Measurements from ENCODE around the gene RAB3IL1. TPM values are rescaled to one million over a fixed set of nuclear protein-coding genes. Genes with fewer than 3 reads are reported as not detected.

RAB3IL1 gene
- total RNA-seq, 1 experiment from 2014 or later, result 18.1 TPM

DNA sequence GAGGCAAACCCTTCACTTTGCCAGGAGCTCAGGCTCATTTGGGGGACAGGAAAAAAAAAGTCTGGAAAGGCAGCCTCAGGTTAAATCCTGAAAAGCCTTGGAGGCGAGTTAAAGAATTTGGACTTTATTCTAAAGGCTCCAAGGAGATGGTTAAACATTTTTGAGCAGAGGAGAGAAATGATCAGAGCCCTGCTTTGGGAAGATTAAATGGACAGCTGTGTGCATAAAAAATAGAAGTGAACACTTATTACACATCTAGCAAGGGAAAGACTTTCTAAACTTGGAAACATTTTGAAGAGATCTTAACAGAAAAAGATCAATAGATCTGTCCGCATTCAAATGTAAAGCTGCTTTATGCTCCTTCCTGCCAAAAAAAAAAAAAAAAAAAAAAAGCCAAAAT, 8.4 kb upstream of the RAB3IL1 start:
- intact Hi-C loops (cut with micrococcal nuclease), result no loop called here
- Histone ChIP-seq H3K79me2 (ENCODE audit: insufficient read depth, low read length) (no peaks in the 10 kb centered on the region), H4K20me1 (ENCODE audit: insufficient read depth) (no peaks in the 10 kb centered on the region), H2AFZ (ENCODE audit: low read depth, low read length, poor library complexity, severe bottlenecking) (no peak overlapping the region), H3K9me3 (ENCODE audit: control insufficient read depth in 1 of 2, insufficient read depth in 1 of 2, low read depth in 1 of 2, low read length in 2 of 2) (no peaks in the 10 kb centered on the region), H3K9me2 (ENCODE audit: insufficient read depth) (no peaks in the 10 kb centered on the region), H3K4me2 (ENCODE audit: low read length) (no peak overlapping the region), H3K9ac (ENCODE audit: low read length) (no peak overlapping the region), H3K4me1 (ENCODE audit: control insufficient read depth in 1 of 2, insufficient read depth in 2 of 2, low read length in 2 of 2) (no peaks in the 10 kb centered on the region), H3K36me3 (ENCODE audit: control insufficient read depth in 1 of 2, insufficient read depth in 2 of 2, low read length in 2 of 2) (no peaks in the 10 kb centered on the region), H3K4me3 (replicated peaks in 1 of 2; ENCODE audit: low read depth in 1 of 2, low read length in 2 of 2) (no peak overlapping the region), H3K27ac (ENCODE audit: low read depth, low read length) (no peak overlapping the region), H3K27me3 (ENCODE audit: insufficient read depth, low read length) (no peaks in the 10 kb centered on the region)
- no peak for TF ChIP-seq EZH2 (IDR thresholded peaks at IDR 0.05)
- no peak for TF ChIP-seq EZH2phosphoT487 (IDR thresholded peaks at IDR 0.05; ENCODE audit: borderline replicate concordance)
- TF ChIP-seq SP1 (IDR thresholded peaks at IDR 0.05; ENCODE audit: low read depth), result no peak
- TF ChIP-seq FOSL1 (IDR thresholded peaks at IDR 0.05; ENCODE audit: low read depth), result no peak
- no peak for TF ChIP-seq POLR2A (IDR thresholded peaks at IDR 0.05; ENCODE audit: borderline replicate concordance, extremely low read depth, insufficient read depth, insufficient read length)
- no peak for TF ChIP-seq ZFX (IDR thresholded peaks at IDR 0.05)
- DNase-seq (ENCODE audit: low read depth, low spot score) (no peak), ATAC-seq (no peak)
- ChIA-PET POLR2A (no interaction called here), RAD21 (ENCODE audit: low non-redundant PET in 1 of 2, low total read pairs in 2 of 2, uncharacterized antibody in 2 of 2, unreplicated experiment in 2 of 2) (no interaction called here), CTCF (interaction anchor here (0.7 kb wide), 1 partner anchor 128 kb away, joined by 3 read pairs; no protein-coding TSS in a partner anchor)
- BruUV-seq (replicated peaks), result no TSS peak

DNA sequence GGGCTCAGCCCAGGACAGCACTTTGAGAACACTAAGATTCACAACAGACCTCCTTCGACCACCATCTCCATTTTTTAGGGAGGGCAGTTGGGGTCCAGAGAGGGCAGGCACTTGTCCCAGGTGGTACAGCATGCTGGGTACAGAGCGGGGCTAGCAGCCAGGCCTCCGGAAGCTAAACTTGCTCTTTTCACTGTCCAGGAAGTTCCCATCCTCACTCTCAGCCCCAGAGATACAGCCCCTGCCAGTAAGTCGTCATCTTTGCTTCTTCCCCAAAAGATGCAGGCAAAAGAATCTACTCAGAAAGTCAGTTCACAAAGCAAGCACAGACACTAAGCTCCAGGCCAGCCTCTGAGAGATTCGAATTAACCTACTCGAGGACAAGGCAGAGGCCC, 6.7 kb upstream of the RAB3IL1 start:
- no TSS peak for BruUV-seq (replicated peaks)
- Histone ChIP-seq H2AFZ (ENCODE audit: low read depth, low read length, poor library complexity, severe bottlenecking) (no peak overlapping the region), H3K9ac (ENCODE audit: low read length) (no peak overlapping the region), H3K4me3 (replicated peaks in 1 of 2; ENCODE audit: low read depth in 1 of 2, low read length in 2 of 2) (no peak overlapping the region), H3K9me2 (ENCODE audit: insufficient read depth) (no peaks in the 10 kb centered on the region), H3K4me2 (ENCODE audit: low read length) (no peak overlapping the region), H3K27me3 (ENCODE audit: insufficient read depth, low read length) (no peaks in the 10 kb centered on the region), H3K79me2 (ENCODE audit: insufficient read depth, low read length) (no peaks in the 10 kb centered on the region), H3K36me3 (ENCODE audit: control insufficient read depth in 1 of 2, insufficient read depth in 2 of 2, low read length in 2 of 2) (no peaks in the 10 kb centered on the region), H3K9me3 (ENCODE audit: control insufficient read depth in 1 of 2, insufficient read depth in 1 of 2, low read depth in 1 of 2, low read length in 2 of 2) (no peaks in the 10 kb centered on the region), H3K27ac (ENCODE audit: low read depth, low read length) (no peak overlapping the region), H4K20me1 (ENCODE audit: insufficient read depth) (no peaks in the 10 kb centered on the region), H3K4me1 (ENCODE audit: control insufficient read depth in 1 of 2, insufficient read depth in 2 of 2, low read length in 2 of 2) (no peaks in the 10 kb centered on the region; a peak in 1 of 4 replicates)
- POLR2A ChIA-PET, result no interaction called here
- DNase-seq (ENCODE audit: low read depth, low spot score) (no peak), ATAC-seq (no peak)
- intact Hi-C loops (cut with micrococcal nuclease), result no loop called here
- CTCF ChIA-PET, result interaction anchor here (1.2 kb wide), 1 partner anchor 25 kb away, joined by 3 read pairs; no protein-coding TSS in a partner anchor
- RAD21 ChIA-PET (ENCODE audit: low non-redundant PET in 1 of 2, low total read pairs in 2 of 2, uncharacterized antibody in 2 of 2, unreplicated experiment in 2 of 2), result no interaction called here
- TF ChIP-seq ZFX (IDR thresholded peaks at IDR 0.05), result no peak
- TF ChIP-seq RAD21 (IDR thresholded peaks at IDR 0.05; ENCODE audit: low read depth), result no peak
- no peak for TF ChIP-seq POLR2A (IDR thresholded peaks at IDR 0.05; ENCODE audit: borderline replicate concordance, extremely low read depth, insufficient read depth, insufficient read length)
- no peak for TF ChIP-seq SP1 (IDR thresholded peaks at IDR 0.05; ENCODE audit: low read depth)
- TF ChIP-seq ELF1 (IDR thresholded peaks at IDR 0.05; ENCODE audit: borderline replicate concordance, low read depth), result no peak
- TF ChIP-seq, protein P1, sequence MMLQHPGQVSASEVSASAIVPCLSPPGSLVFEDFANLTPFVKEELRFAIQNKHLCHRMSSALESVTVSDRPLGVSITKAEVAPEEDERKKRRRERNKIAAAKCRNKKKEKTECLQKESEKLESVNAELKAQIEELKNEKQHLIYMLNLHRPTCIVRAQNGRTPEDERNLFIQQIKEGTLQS (IDR thresholded peaks at IDR 0.05), result no peak
- TF ChIP-seq CBX3 (IDR thresholded peaks at IDR 0.05; ENCODE audit: low read depth), result no peak
- TF ChIP-seq FOSL1 (IDR thresholded peaks at IDR 0.05; ENCODE audit: low read depth), result no peak
- TF ChIP-seq, protein P2, sequence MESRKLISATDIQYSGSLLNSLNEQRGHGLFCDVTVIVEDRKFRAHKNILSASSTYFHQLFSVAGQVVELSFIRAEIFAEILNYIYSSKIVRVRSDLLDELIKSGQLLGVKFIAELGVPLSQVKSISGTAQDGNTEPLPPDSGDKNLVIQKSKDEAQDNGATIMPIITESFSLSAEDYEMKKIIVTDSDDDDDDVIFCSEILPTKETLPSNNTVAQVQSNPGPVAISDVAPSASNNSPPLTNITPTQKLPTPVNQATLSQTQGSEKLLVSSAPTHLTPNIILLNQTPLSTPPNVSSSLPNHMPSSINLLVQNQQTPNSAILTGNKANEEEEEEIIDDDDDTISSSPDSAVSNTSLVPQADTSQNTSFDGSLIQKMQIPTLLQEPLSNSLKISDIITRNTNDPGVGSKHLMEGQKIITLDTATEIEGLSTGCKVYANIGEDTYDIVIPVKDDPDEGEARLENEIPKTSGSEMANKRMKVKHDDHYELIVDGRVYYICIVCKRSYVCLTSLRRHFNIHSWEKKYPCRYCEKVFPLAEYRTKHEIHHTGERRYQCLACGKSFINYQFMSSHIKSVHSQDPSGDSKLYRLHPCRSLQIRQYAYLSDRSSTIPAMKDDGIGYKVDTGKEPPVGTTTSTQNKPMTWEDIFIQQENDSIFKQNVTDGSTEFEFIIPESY (IDR thresholded peaks at IDR 0.05; ENCODE audit: extremely low read depth, insufficient replicate concordance, low read length), result no peak
- TF ChIP-seq, protein P3, sequence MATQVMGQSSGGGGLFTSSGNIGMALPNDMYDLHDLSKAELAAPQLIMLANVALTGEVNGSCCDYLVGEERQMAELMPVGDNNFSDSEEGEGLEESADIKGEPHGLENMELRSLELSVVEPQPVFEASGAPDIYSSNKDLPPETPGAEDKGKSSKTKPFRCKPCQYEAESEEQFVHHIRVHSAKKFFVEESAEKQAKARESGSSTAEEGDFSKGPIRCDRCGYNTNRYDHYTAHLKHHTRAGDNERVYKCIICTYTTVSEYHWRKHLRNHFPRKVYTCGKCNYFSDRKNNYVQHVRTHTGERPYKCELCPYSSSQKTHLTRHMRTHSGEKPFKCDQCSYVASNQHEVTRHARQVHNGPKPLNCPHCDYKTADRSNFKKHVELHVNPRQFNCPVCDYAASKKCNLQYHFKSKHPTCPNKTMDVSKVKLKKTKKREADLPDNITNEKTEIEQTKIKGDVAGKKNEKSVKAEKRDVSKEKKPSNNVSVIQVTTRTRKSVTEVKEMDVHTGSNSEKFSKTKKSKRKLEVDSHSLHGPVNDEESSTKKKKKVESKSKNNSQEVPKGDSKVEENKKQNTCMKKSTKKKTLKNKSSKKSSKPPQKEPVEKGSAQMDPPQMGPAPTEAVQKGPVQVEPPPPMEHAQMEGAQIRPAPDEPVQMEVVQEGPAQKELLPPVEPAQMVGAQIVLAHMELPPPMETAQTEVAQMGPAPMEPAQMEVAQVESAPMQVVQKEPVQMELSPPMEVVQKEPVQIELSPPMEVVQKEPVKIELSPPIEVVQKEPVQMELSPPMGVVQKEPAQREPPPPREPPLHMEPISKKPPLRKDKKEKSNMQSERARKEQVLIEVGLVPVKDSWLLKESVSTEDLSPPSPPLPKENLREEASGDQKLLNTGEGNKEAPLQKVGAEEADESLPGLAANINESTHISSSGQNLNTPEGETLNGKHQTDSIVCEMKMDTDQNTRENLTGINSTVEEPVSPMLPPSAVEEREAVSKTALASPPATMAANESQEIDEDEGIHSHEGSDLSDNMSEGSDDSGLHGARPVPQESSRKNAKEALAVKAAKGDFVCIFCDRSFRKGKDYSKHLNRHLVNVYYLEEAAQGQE (IDR thresholded peaks at IDR 0.05; ENCODE audit: low read depth), result no peak
- TF ChIP-seq EGR1 (IDR thresholded peaks at IDR 0.05; ENCODE audit: low read depth), result no peak
- no peak for TF ChIP-seq YY1 (IDR thresholded peaks at IDR 0.05; ENCODE audit: extremely low read depth, insufficient replicate concordance, low read depth, low read length)
- no peak for TF ChIP-seq TCF7L2 (IDR thresholded peaks at IDR 0.05; ENCODE audit: borderline replicate concordance, extremely low read depth, insufficient read depth, insufficient read length)
- TF ChIP-seq POLR2AphosphoS5 (IDR thresholded peaks at IDR 0.05; ENCODE audit: low read depth, low read length), result no peak

Data from HCT116 (cell line).